K562 (cell line): Measurements from ENCODE around the gene TSPOAP1. TPM values are rescaled to one million over a fixed set of nuclear protein-coding genes. Genes with fewer than 3 reads are reported as not detected.
A peak's percentile ranks its signal among the peaks of the same experiment; 100 is the strongest.

Source experiments
- ARID4B ChIP-seq: sonication (generic); formaldehyde crosslinking; IDR thresholded peaks from 2 replicates; pipeline ENCODE4 v1.8.0; 2022; ENCODE audit warnings: mild to moderate bottlenecking, missing genetic modification reagents
- BRF1 ChIP-seq: IDR thresholded peaks from 3 replicates; pipeline ENCODE4 v1.6.1; 2011; ENCODE audit warnings: borderline replicate concordance, mild to moderate bottlenecking; ENCODE audit not compliant: insufficient read length; ENCODE audit errors: extremely low read depth
- MTF1 ChIP-seq: fragments of 250-450 bp; sonication (Bioruptor Pico); IDR thresholded peaks from 2 replicates; pipeline ENCODE4 v1.9.0; 2021; ENCODE audit warnings: moderate library complexity, mild to moderate bottlenecking, inconsistent platforms, borderline replicate concordance
- POU5F1 ChIP-seq: fragments of 150-350 bp; IDR thresholded peaks from 2 replicates; pipeline ENCODE4 v1.6.1; 2014; ENCODE audit warnings: borderline replicate concordance, low read length, low read depth, mild to moderate bottlenecking; ENCODE audit not compliant: partially characterized antibody
- RREB1 ChIP-seq: fragments of 250-450 bp; sonication (Bioruptor Pico); IDR thresholded peaks from 2 replicates; pipeline ENCODE4 v1.4.0; 2020
- SLC30A9 ChIP-seq: fragments of 250-450 bp; sonication (Bioruptor Pico); IDR thresholded peaks from 2 replicates; pipeline ENCODE4 v1.8.0; 2022; ENCODE audit warnings: mild to moderate bottlenecking, moderate library complexity
- TRIM25 ChIP-seq: fragments of 450-650 bp; IDR thresholded peaks from 2 replicates; pipeline ENCODE4 v1.7.0; 2016; ENCODE audit warnings: borderline replicate concordance
- ZNF140 ChIP-seq: fragments of 250-450 bp; sonication (Bioruptor Pico); IDR thresholded peaks from 2 replicates; pipeline ENCODE4 v1.8.0; 2021; ENCODE audit warnings: moderate library complexity, mild to moderate bottlenecking, inconsistent platforms
- ZNF224 ChIP-seq: sonication (generic); formaldehyde crosslinking; IDR thresholded peaks from 2 replicates; pipeline ENCODE4 v1.8.0; 2022; ENCODE audit warnings: mild to moderate bottlenecking, missing genetic modification reagents
- ZNF512 ChIP-seq: IDR thresholded peaks from 2 replicates; pipeline ENCODE4 v1.6.1; 2016; ENCODE audit warnings: missing genetic modification characterization, missing compliant biosample characterization
- polyA plus RNA-seq, 8 experiments: library from polyadenylated mRNA; depleted of rRNA in 4 of 8; stranded (reverse) in 5 of 8; unstranded in 3 of 8; fragments of >200 nt; fragmentation: Nextera tagmentation in 2 of 8; fragmentation: Illumina TruSeq in 1 of 8; extraction: Ambion mirVana in 2 of 8; extraction: Trizol in 1 of 8; gene quantifications; 2 replicates each; pipeline versions ENCODE4 v1.2.1 to v1.2.3, GENCODE V29; 2011 to 2014; ENCODE audit warnings: inconsistent platforms in 1 of 8, missing spikeins in 1 of 8
- total RNA-seq, 7 experiments: library from RNA; depleted of rRNA in 6 of 7; stranded (reverse); fragments of >200 nt in 6 of 7; fragmentation: Illumina TruSeq in 2 of 7; extraction: Trizol in 2 of 7; gene quantifications; 2 replicates each; pipeline versions ENCODE4 v1.2.1 to v1.2.3, GENCODE V29; 2011 to 2021; ENCODE audit warnings: low replicate concordance in 1 of 7

The TSPOAP1 gene
- total and polyA plus RNA-seq, 9 of the 15 experiments (the other 6 are each of a cell fraction or from before 2014, with no cell fraction given): 0.87 to 3.9 (median 1.8) TPM; not detected in 2

GRCh38 chr17:58338841-58339754, 10.5 kb upstream of the TSPOAP1 start (continued):
- TF ChIP-seq TRIM25: no peak
- peak; percentile 83 for TF ChIP-seq ARID4B (CRISPR knock-in tag)
- no peak for TF ChIP-seq ZNF140 (CRISPR knock-in tag)
- TF ChIP-seq ZNF512 (tag): no peak
- no peak for TF ChIP-seq ZNF224 (CRISPR knock-in tag)
- TF ChIP-seq SLC30A9: no peak
- TF ChIP-seq RREB1 (CRISPR knock-in tag): 0 out of 2 replicates have a peak, but pooled peaks have one; percentile 36
- no peak for TF ChIP-seq BRF1
- no peak for TF ChIP-seq MTF1 (CRISPR knock-in tag)
- TF ChIP-seq POU5F1: no peak
